HepG2 (cell line): ENCODE data around the gene RAD51C. TPM values are rescaled to one million over a fixed set of nuclear protein-coding genes. Genes with fewer than 3 reads are reported as not detected.

Experiments
- CBFB ChIP-seq: sonication (generic); formaldehyde crosslinking; IDR thresholded peaks from 2 replicates; pipeline ENCODE4 v1.4.0; 2020; ENCODE audit warnings: missing genetic modification reagents
- GFI1 ChIP-seq: sonication (generic); formaldehyde crosslinking; IDR thresholded peaks from 2 replicates; pipeline ENCODE4 v1.5.0; 2020; ENCODE audit warnings: missing genetic modification reagents, mild to moderate bottlenecking, borderline replicate concordance
- GPN1 ChIP-seq: sonication (generic); formaldehyde crosslinking; IDR thresholded peaks from 2 replicates; pipeline ENCODE4 v1.5.1; 2020; ENCODE audit warnings: missing genetic modification reagents, borderline replicate concordance
- KDM1A ChIP-seq: IDR thresholded peaks from 2 replicates; pipeline ENCODE4 v1.6.1; 2016; ENCODE audit warnings: missing compliant biosample characterization
- KLF15 ChIP-seq: sonication (generic); formaldehyde crosslinking; IDR thresholded peaks from 2 replicates; pipeline ENCODE4 v1.8.1; 2023; ENCODE audit warnings: borderline replicate concordance, mild to moderate bottlenecking, inconsistent platforms, missing genetic modification reagents, mixed read lengths
- MIXL1 ChIP-seq: IDR thresholded peaks from 2 replicates; pipeline ENCODE4 v1.6.1; 2016
- NFIC ChIP-seq: IDR thresholded peaks from 2 replicates; pipeline ENCODE4 v1.6.1; 2012; ENCODE audit warnings: mild to moderate bottlenecking, low read length, inconsistent platforms
- PHF20 ChIP-seq: sonication (generic); formaldehyde crosslinking; IDR thresholded peaks from 2 replicates; pipeline ENCODE4 v1.5.0; 2020; ENCODE audit warnings: mild to moderate bottlenecking, missing genetic modification reagents
- PREB ChIP-seq: sonication (generic); formaldehyde crosslinking; IDR thresholded peaks from 2 replicates; pipeline ENCODE4 v1.4.0; 2020; ENCODE audit warnings: missing genetic modification reagents
- RFXAP ChIP-seq: sonication (generic); formaldehyde crosslinking; IDR thresholded peaks from 2 replicates; pipeline ENCODE4 v1.4.0; 2020; ENCODE audit warnings: missing genetic modification reagents, borderline replicate concordance
- SIN3A ChIP-seq: IDR thresholded peaks from 2 replicates; pipeline ENCODE4 v1.6.1; 2011; ENCODE audit warnings: low read depth, mild to moderate bottlenecking, control low read depth, low read length, borderline replicate concordance
- STAG1 ChIP-seq: sonication (generic); formaldehyde crosslinking; IDR thresholded peaks from 2 replicates; pipeline ENCODE4 v1.4.0; 2020; ENCODE audit warnings: missing genetic modification reagents
- THAP11 ChIP-seq: IDR thresholded peaks from 2 replicates; pipeline ENCODE4 v1.6.1; 2016; ENCODE audit warnings: missing biosample characterization, missing genetic modification reagents
- UBTF ChIP-seq: sonication (generic); formaldehyde crosslinking; IDR thresholded peaks from 2 replicates; pipeline ENCODE4 v1.4.0; 2020; ENCODE audit warnings: mild to moderate bottlenecking, missing genetic modification reagents
- YY1 ChIP-seq: IDR thresholded peaks from 2 replicates; pipeline ENCODE4 v1.6.1; 2011; ENCODE audit warnings: low read length, low read depth, moderate library complexity, mild to moderate bottlenecking; ENCODE audit not compliant: insufficient read depth, insufficient replicate concordance
- ZFY ChIP-seq: sonication (generic); formaldehyde crosslinking; IDR thresholded peaks from 2 replicates; pipeline ENCODE4 v1.4.0; 2020; ENCODE audit warnings: missing genetic modification reagents
- ZKSCAN8 ChIP-seq: IDR thresholded peaks from 2 replicates; pipeline ENCODE4 v1.6.1; 2016; ENCODE audit warnings: borderline replicate concordance, missing genetic modification reagents, missing compliant biosample characterization
- ZNF530 ChIP-seq: sonication (generic); formaldehyde crosslinking; IDR thresholded peaks from 2 replicates; pipeline ENCODE4 v1.5.0; 2020; ENCODE audit warnings: low read depth, mild to moderate bottlenecking, missing genetic modification reagents
- ZNF567 ChIP-seq: sonication (generic); formaldehyde crosslinking; IDR thresholded peaks from 2 replicates; pipeline ENCODE4 v1.8.1; 2023; ENCODE audit warnings: mild to moderate bottlenecking, missing genetic modification reagents, borderline replicate concordance
- ZNF773 ChIP-seq: sonication (generic); formaldehyde crosslinking; IDR thresholded peaks from 2 replicates; pipeline ENCODE4 v1.4.0; 2020; ENCODE audit warnings: missing genetic modification reagents, borderline replicate concordance
- polyA plus RNA-seq, 8 experiments: library from polyadenylated mRNA; depleted of rRNA in 3 of 8; stranded (reverse) in 7 of 8; unstranded in 1 of 8; fragments of >200 nt; fragmentation: Illumina TruSeq in 4 of 8; extraction: Trizol in 4 of 8; gene quantifications; 2 replicates each; pipeline versions ENCODE4 v1.2.1 to v1.2.3, GENCODE V29; 2011 to 2016; ENCODE audit warnings: low read depth in 4 of 8, missing spikeins in 1 of 8, mixed read lengths in 1 of 8; ENCODE audit not compliant: insufficient read depth in 1 of 8
- total RNA-seq, 5 experiments: library from RNA; depleted of rRNA; stranded (reverse); fragments of >200 nt; fragmentation: Illumina TruSeq; extraction: Trizol; gene quantifications; 2 replicates each; pipeline ENCODE4 v1.2.3, GENCODE V29; 2016; ENCODE audit warnings: low read depth in 1 of 5
- TF ChIP-seq, protein P1 (sequence below): sonication (generic); formaldehyde crosslinking; IDR thresholded peaks from 2 replicates; pipeline ENCODE4 v1.5.1; 2020; ENCODE audit warnings: missing genetic modification reagents, mild to moderate bottlenecking, borderline replicate concordance
- TF ChIP-seq, protein P2 (sequence below): sonication (generic); formaldehyde crosslinking; IDR thresholded peaks from 2 replicates; pipeline ENCODE4 v1.8.0; 2022; ENCODE audit warnings: mild to moderate bottlenecking, missing genetic modification reagents, moderate library complexity
- TF ChIP-seq, protein P3 (sequence below): sonication (generic); formaldehyde crosslinking; IDR thresholded peaks from 2 replicates; pipeline ENCODE4 v1.4.0; 2020; ENCODE audit warnings: missing genetic modification reagents, low read depth, mild to moderate bottlenecking, borderline replicate concordance

The RAD51C gene
- total and polyA plus RNA-seq, 2 of the 13 experiments (the other 11 are each of a cell fraction or from before 2014, with no cell fraction given): 38.5 to 106 TPM

DNA sequence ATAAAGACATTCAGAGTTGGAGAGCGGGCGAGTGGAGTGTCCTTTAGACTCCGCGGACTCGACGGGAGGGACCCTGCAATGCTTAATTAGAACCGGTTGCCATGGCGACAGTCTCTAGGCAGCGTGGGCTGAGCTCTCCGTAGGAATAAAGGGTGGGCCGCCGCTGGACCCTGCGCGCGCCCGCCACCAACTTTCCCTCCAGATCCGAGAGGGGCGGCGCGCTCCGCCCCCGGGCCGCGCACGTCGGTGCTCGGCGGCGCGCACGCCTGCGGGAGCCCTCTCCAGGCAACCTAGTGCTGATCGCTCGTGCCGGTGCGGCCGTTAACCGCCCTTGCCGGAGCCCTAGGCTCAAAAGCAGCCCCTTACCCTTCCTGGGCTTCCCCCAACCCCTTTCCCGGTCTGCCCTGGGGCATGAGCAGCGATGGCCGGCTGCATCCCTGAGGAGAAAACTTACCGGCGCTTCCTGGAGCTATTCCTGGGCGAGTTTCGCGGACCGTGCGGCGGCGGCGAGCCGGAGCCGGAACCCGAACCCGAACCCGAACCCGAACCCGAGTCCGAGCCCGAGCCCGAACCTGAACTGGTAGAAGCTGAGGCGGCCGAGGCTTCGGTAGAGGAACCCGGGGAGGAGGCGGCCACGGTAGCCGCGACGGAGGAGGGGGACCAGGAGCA is 63.3 kb downstream of the RAD51C start, which contains the start of gene PPM1E (continued):
- TF ChIP-seq PREB (CRISPR knock-in tag) (no peak), PHF20 (no peak), ZKSCAN8 (no peak), SIN3A (no peak), MIXL1 (CRISPR knock-in tag) (no peak), GFI1 (CRISPR knock-in tag) (no peak), ZFY (CRISPR knock-in tag) (no peak), THAP11 (CRISPR knock-in tag) (no peak), ZNF567 (CRISPR knock-in tag) (no peak), GPN1 (CRISPR knock-in tag) (no peak), KLF15 (CRISPR knock-in tag) (no peak), ZNF530 (CRISPR knock-in tag) (no peak), CBFB (CRISPR knock-in tag) (no peak), YY1 (peak; percentile 9), UBTF (no peak; the same call in 1 of the 2 replicates), KDM1A (no peak), NFIC (no peak), ZNF773 (no peak), STAG1 (no peak), RFXAP (no peak)
- TF ChIP-seq, protein P1, sequence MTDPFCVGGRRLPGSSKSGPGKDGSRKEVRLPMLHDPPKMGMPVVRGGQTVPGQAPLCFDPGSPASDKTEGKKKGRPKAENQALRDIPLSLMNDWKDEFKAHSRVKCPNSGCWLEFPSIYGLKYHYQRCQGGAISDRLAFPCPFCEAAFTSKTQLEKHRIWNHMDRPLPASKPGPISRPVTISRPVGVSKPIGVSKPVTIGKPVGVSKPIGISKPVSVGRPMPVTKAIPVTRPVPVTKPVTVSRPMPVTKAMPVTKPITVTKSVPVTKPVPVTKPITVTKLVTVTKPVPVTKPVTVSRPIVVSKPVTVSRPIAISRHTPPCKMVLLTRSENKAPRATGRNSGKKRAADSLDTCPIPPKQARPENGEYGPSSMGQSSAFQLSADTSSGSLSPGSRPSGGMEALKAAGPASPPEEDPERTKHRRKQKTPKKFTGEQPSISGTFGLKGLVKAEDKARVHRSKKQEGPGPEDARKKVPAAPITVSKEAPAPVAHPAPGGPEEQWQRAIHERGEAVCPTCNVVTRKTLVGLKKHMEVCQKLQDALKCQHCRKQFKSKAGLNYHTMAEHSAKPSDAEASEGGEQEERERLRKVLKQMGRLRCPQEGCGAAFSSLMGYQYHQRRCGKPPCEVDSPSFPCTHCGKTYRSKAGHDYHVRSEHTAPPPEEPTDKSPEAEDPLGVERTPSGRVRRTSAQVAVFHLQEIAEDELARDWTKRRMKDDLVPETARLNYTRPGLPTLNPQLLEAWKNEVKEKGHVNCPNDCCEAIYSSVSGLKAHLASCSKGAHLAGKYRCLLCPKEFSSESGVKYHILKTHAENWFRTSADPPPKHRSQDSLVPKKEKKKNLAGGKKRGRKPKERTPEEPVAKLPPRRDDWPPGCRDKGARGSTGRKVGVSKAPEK (CRISPR knock-in tag): no peak
- TF ChIP-seq, protein P2, sequence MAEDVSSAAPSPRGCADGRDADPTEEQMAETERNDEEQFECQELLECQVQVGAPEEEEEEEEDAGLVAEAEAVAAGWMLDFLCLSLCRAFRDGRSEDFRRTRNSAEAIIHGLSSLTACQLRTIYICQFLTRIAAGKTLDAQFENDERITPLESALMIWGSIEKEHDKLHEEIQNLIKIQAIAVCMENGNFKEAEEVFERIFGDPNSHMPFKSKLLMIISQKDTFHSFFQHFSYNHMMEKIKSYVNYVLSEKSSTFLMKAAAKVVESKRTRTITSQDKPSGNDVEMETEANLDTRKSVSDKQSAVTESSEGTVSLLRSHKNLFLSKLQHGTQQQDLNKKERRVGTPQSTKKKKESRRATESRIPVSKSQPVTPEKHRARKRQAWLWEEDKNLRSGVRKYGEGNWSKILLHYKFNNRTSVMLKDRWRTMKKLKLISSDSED (CRISPR knock-in tag): no peak
- TF ChIP-seq, protein P3, sequence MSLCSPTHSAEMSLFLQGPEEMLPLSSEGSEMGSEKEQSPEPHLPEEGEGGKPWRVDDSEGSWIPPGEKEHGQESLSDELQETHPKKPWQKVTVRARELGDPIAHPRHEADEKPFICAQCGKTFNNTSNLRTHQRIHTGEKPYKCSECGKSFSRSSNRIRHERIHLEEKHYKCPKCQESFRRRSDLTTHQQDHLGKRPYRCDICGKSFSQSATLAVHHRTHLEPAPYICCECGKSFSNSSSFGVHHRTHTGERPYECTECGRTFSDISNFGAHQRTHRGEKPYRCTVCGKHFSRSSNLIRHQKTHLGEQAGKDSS (CRISPR knock-in tag): no peak
